H9 (cell line): ENCODE data around the gene TBC1D24. TPM values are rescaled to one million over a fixed set of nuclear protein-coding genes. Genes with fewer than 3 reads are reported as not detected.

Source experiments
- DNase-seq: peaks from one replicate; pipeline ENCODE4 v3.0.0-alpha.2; 2017
- H2AFZ ChIP-seq: one replicate; pipeline ENCODE4 v1.6.1; 2013; ENCODE audit warnings: mild to moderate bottlenecking, low read length, control low read depth, moderate library complexity
- H2AK5ac ChIP-seq: 2 replicates; pipeline ENCODE4 v1.6.1; 2013; ENCODE audit warnings: low read length, control low read depth, mixed read lengths; ENCODE audit not compliant: insufficient read length
- H2BK120ac ChIP-seq: one replicate; pipeline ENCODE4 v1.6.1; 2013; ENCODE audit warnings: low read depth, mild to moderate bottlenecking, low read length, control low read depth, inconsistent platforms; ENCODE audit not compliant: poor library complexity, severe bottlenecking
- H2BK12ac ChIP-seq: 2 replicates; pipeline ENCODE4 v1.6.1; 2013; ENCODE audit warnings: low read length, control low read depth, mixed read lengths, low read depth; ENCODE audit not compliant: insufficient read length
- H2BK15ac ChIP-seq: 2 replicates; pipeline ENCODE4 v1.6.1; 2013; ENCODE audit warnings: low read depth, low read length, control low read depth
- H2BK20ac ChIP-seq: one replicate; pipeline ENCODE4 v1.6.1; 2013; ENCODE audit warnings: low read depth, mild to moderate bottlenecking, low read length, control low read depth, inconsistent platforms; ENCODE audit not compliant: poor library complexity, severe bottlenecking
- H2BK5ac ChIP-seq: 2 replicates; pipeline ENCODE4 v1.6.1; 2013; ENCODE audit warnings: low read length, control low read depth, mixed read lengths; ENCODE audit not compliant: insufficient read length
- H3K14ac ChIP-seq: 2 replicates; pipeline ENCODE4 v1.6.1; 2013; ENCODE audit warnings: low read length, control low read depth; ENCODE audit not compliant: insufficient read depth
- H3K18ac ChIP-seq: 2 replicates; pipeline ENCODE4 v1.6.1; 2013; ENCODE audit warnings: low read depth, mild to moderate bottlenecking, mixed read lengths, low read length, control low read depth; ENCODE audit not compliant: insufficient read length
- H3K23ac ChIP-seq: 2 replicates; pipeline ENCODE4 v1.6.1; 2013; ENCODE audit warnings: low read length, control low read depth, mixed read lengths, low read depth; ENCODE audit not compliant: insufficient read length
- H3K23me2 ChIP-seq: 2 replicates; pipeline ENCODE4 v1.6.1; 2013; ENCODE audit warnings: low read depth, mild to moderate bottlenecking, mixed read lengths, low read length, control low read depth; ENCODE audit not compliant: insufficient read length, poor library complexity, severe bottlenecking
- H3K27ac ChIP-seq: 2 replicates; pipeline ENCODE4 v1.5.1; 2013; ENCODE audit warnings: low read length, control low read depth, mixed read lengths, low read depth; ENCODE audit not compliant: insufficient read length
- H3K27me3 ChIP-seq: 2 replicates; pipeline ENCODE4 v1.6.1; 2013; ENCODE audit warnings: low read length, control low read depth, inconsistent platforms; ENCODE audit not compliant: insufficient read depth
- H3K4ac ChIP-seq: 2 replicates; pipeline ENCODE4 v1.6.1; 2013; ENCODE audit warnings: low read depth, mild to moderate bottlenecking, control low read depth, inconsistent platforms, low read length, moderate library complexity
- H3K4me1 ChIP-seq: 2 replicates; pipeline ENCODE4 v1.6.1; 2013; ENCODE audit warnings: low read length, control low read depth, inconsistent platforms; ENCODE audit not compliant: insufficient read depth
- H3K4me2 ChIP-seq: 2 replicates; pipeline ENCODE4 v1.6.1; 2013; ENCODE audit warnings: low read length, control low read depth, mixed read lengths; ENCODE audit not compliant: insufficient read length, insufficient read depth
- H3K56ac ChIP-seq: 2 replicates; pipeline ENCODE4 v1.6.1; 2013; ENCODE audit warnings: low read depth, mild to moderate bottlenecking, mixed read lengths, low read length, control low read depth; ENCODE audit not compliant: insufficient read length
- H3K79me1 ChIP-seq: 2 replicates; pipeline ENCODE4 v1.6.1; 2013; ENCODE audit warnings: low read depth, mild to moderate bottlenecking, moderate library complexity, low read length, control low read depth, inconsistent platforms; ENCODE audit not compliant: insufficient read depth, poor library complexity, severe bottlenecking
- H3K79me2 ChIP-seq: 2 replicates; pipeline ENCODE4 v1.6.1; 2013; ENCODE audit warnings: low read length, control low read depth, inconsistent platforms; ENCODE audit not compliant: insufficient read depth
- H3K9ac ChIP-seq: 2 replicates; pipeline ENCODE4 v1.6.1; 2013; ENCODE audit warnings: low read length, control low read depth, mixed read lengths; ENCODE audit not compliant: insufficient read length; ENCODE audit errors: extremely low read depth
- H3K9me3 ChIP-seq: one replicate; pipeline ENCODE4 v1.6.1; 2013; ENCODE audit warnings: low read depth, low read length, inconsistent platforms; ENCODE audit not compliant: control insufficient read depth
- H3T11ph ChIP-seq: one replicate; pipeline ENCODE4 v1.6.1; 2013; ENCODE audit warnings: mild to moderate bottlenecking, low read length, control low read depth, inconsistent platforms
- H4K20me1 ChIP-seq: one replicate; pipeline ENCODE4 v1.6.1; 2013; ENCODE audit not compliant: control insufficient read depth, insufficient read length, insufficient read depth
- H4K5ac ChIP-seq: 2 replicates; pipeline ENCODE4 v1.6.1; 2013; ENCODE audit warnings: low read depth, mild to moderate bottlenecking, mixed read lengths, low read length, control low read depth; ENCODE audit not compliant: insufficient read length
- H4K8ac ChIP-seq: replicated peaks from 2 replicates; pipeline ENCODE4 v1.6.1; 2013; ENCODE audit warnings: low read length, control low read depth, mixed read lengths, low read depth; ENCODE audit not compliant: insufficient read length
- H4K91ac ChIP-seq: 2 replicates; pipeline ENCODE4 v1.6.1; 2013; ENCODE audit warnings: low read depth, mild to moderate bottlenecking, moderate library complexity, mixed read lengths, low read length, control low read depth; ENCODE audit not compliant: insufficient read length
- H3K27ac Mint-ChIP-seq, 3 experiments: 2 replicates in 2 of 3; 3 replicates in 1 of 3; pipeline ENCODE4 v1.8.0; 2020 to 2021; ENCODE audit warnings: mixed read lengths in 3 of 3, mild to moderate bottlenecking in 1 of 3, moderate library complexity in 1 of 3
- H3K27me3 Mint-ChIP-seq: 2 replicates; pipeline ENCODE4 v1.8.0; 2021; ENCODE audit warnings: low read depth, mild to moderate bottlenecking, moderate library complexity, mixed read lengths
- H3K36me3 Mint-ChIP-seq, 3 experiments: 2 replicates in 2 of 3; 3 replicates in 1 of 3; pipeline ENCODE4 v1.8.0; 2020 to 2021; ENCODE audit warnings: low read depth in 3 of 3, mixed read lengths in 3 of 3; ENCODE audit not compliant: insufficient read depth in 1 of 3
- H3K4me1 Mint-ChIP-seq, 2 experiments: 2 replicates each; pipeline ENCODE4 v1.8.0; 2020; ENCODE audit warnings: mixed read lengths in 2 of 2
- H3K4me3 Mint-ChIP-seq, 2 experiments: 2 replicates in 1 of 2; 3 replicates in 1 of 2; pipeline ENCODE4 v1.8.0; 2020 to 2021; ENCODE audit warnings: mild to moderate bottlenecking in 2 of 2, mixed read lengths in 2 of 2, moderate library complexity in 1 of 2
- H3K9me3 Mint-ChIP-seq, 2 experiments: 2 replicates in 1 of 2; 3 replicates in 1 of 2; pipeline ENCODE4 v1.8.0; 2020; ENCODE audit warnings: mild to moderate bottlenecking in 2 of 2, mixed read lengths in 2 of 2, moderate library complexity in 1 of 2
- WGBS: extraction: QIAGEN DNeasy Blood & Tissue Kit; methylation state at CpG from one replicate; pipeline ENCODE4 v1.1.7; 2013; ENCODE audit warnings: missing lambda C conversion rate, low lambda C conversion rate, mixed read lengths; ENCODE audit not compliant: insufficient read length; ENCODE audit errors: extremely low coverage; 5-methylcytosine and 5-hydroxymethylcytosine counted together
- total RNA-seq: library from RNA; stranded (reverse); gene quantifications from 2 replicates; pipeline ENCODE4 v1.2.1, GENCODE V29; 2021
- TF ChIP-seq, protein P1 (sequence below): fragments of 200-600 bp; sonication (generic); conservative IDR thresholded peaks from 3 replicates; pipeline ENCODE4 v1.8.0; 2021; ENCODE audit warnings: antibody characterized with exemption, mild to moderate bottlenecking

TBC1D24 gene
- total RNA-seq, 1 experiment from 2014 or later: 19.0 TPM

DNA sequence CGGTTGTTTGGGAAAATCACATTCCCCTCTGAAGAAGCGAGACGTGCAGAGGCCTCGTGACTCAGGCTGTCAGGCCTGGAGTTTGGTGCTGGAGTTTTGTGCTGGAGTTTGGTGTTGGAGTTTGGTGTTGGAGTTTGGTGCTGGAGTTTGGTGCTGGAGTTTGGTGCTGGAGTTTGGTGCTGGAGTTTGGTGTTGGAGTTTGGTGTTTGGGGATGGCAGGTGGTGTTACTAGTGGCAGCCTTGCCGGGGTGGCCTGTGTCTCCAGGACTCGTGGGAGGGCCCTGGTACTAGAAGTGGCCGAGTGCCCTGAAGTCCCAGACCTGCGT lies 12.6 kb downstream of the TBC1D24 start:
- Histone ChIP-seq H3K79me1 (no peaks in the 10 kb centered on the region), H4K8ac (no peak overlapping the region), H2AFZ (no peak overlapping the region), H4K5ac (no peak overlapping the region), H3K56ac (no peak overlapping the region), H2AK5ac (no peak overlapping the region), H2BK20ac (no peak overlapping the region), H2BK15ac (no peak overlapping the region), H2BK120ac (no peak overlapping the region), H3K79me2 (no peaks in the 10 kb centered on the region; the same call in 1 of the 2 replicates), H2BK5ac (no peak overlapping the region), H3K27me3 (no peaks in the 10 kb centered on the region), H3K4ac (no peak overlapping the region), H4K20me1 (no peaks in the 10 kb centered on the region), H3K27ac (no peak overlapping the region), H3T11ph (no peak overlapping the region), H3K18ac (no peak overlapping the region), H2BK12ac (no peak overlapping the region), H3K23me2 (no peaks in the 10 kb centered on the region), H3K14ac (no peak overlapping the region), H3K9me3 (no peaks in the 10 kb centered on the region), H3K4me2 (no peak overlapping the region), H3K9ac (no peak overlapping the region), H3K23ac (no peak overlapping the region), H4K91ac (no peak overlapping the region), H3K4me1 (no peaks in the 10 kb centered on the region)
- no CpG with 5 or more reads among the region's 8 CpGs for WGBS
- peaks cover 9 to 15% of the 10 kb centered on the region in 2 experiments for H3K4me1 Mint-ChIP-seq
- H3K27me3 Mint-ChIP-seq: no peaks in the 10 kb centered on the region
- no peaks in the 10 kb centered on the region for H3K9me3 Mint-ChIP-seq
- no peak overlapping the region for H3K4me3 Mint-ChIP-seq
- H3K27ac Mint-ChIP-seq: peak overlapping the region in 2 of 3 experiments; percentile 64 to 71; a peak in 5 of 7 replicates
- H3K36me3 Mint-ChIP-seq: no peaks in the 10 kb centered on the region
- TF ChIP-seq, protein P1, sequence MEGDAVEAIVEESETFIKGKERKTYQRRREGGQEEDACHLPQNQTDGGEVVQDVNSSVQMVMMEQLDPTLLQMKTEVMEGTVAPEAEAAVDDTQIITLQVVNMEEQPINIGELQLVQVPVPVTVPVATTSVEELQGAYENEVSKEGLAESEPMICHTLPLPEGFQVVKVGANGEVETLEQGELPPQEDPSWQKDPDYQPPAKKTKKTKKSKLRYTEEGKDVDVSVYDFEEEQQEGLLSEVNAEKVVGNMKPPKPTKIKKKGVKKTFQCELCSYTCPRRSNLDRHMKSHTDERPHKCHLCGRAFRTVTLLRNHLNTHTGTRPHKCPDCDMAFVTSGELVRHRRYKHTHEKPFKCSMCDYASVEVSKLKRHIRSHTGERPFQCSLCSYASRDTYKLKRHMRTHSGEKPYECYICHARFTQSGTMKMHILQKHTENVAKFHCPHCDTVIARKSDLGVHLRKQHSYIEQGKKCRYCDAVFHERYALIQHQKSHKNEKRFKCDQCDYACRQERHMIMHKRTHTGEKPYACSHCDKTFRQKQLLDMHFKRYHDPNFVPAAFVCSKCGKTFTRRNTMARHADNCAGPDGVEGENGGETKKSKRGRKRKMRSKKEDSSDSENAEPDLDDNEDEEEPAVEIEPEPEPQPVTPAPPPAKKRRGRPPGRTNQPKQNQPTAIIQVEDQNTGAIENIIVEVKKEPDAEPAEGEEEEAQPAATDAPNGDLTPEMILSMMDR: no peak
- no peak for DNase-seq
